Islet precursor cell (in vitro differentiated cells): Measurements from ENCODE around the gene CD93.

Experiments used
- DNase-seq: peaks from one replicate; pipeline ENCODE4 v3.0.0-alpha.2; 2018

Gene CD93

DNA sequence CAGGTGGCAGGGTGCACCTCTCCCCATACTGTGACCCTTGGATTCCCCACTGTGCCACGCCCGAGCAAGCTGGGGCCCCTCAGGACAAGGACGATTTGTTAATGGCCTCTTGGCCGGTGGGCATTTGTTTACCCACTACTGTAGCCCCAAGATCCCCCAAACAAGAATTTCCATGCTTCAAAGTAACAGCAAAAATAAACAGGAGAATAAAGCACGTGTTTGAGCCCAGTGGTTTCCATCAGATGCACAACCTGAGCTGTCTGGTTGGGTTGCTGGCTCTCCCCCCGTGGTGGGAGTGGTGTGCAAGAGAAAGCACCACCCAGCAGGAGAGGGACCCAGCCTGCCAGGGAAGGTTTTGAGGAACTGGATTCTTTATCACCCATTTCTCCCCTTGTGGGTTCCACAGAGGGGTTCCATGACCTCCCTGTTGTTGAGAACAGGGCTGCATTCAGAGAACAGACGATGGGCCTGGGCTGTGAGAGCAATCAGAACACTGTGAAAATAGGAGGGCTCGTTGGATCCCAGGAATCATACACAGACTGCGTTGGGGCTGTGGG is 4.8 kb downstream of the CD93 start:
- no peak for DNase-seq

DNA sequence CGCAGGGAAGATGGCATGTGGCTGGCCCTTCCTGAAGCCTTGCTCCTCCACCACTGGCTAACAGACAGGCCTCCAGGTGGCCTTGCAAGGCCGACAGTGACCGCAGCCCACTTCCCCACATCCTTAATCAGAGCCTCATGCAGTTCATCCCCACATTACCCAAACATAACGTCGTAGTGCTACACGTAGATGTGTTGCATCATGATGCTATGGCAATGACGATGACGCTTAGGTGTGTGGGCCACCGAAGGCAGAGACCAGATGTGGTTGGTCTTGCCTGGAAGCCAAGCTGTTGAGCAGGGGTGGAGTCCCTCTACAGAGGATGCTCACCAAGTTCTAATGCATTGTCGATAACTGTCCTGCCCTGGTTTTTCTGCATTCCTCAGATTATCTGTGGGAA is 5.6 kb downstream of the CD93 start:
- DNase-seq: no peak

DNA sequence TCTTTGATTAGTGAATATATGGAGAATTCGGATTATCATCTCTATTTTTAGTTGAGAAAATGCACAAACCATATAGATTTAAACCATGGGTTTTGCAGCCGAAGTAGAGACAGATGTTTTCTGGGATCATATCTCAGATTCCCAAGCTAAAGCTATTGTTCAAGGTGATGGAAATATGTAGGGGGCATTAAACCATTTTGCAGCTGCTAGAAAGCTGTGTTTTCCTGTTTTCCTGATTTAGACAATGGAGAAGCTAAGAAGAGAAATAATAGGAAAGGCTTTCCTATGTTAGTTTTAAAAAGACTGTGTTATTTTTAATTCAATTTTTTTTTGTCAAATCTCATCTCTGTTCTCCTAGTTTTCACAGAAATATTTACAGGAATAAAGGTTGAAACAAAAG is 6.2 kb downstream of the CD93 start:
- DNase-seq: no peak

DNA sequence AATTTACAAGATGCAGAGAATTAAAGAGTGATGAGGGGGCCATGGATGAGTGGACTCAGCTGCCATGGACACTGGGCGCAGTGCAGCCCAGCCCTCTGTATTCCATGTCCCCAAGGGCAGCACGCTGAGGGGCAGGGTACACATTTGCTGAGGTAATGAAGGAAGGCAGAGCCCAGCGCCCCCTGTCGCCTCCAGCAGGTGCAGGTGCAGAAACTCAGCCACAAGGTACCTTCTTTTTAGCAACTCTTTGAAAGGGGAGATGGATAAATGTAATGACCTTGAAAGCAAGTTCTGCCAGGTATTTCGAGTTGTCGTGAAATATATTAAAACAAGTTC is 7.1 kb downstream of the CD93 start:
- DNase-seq: no peak

DNA sequence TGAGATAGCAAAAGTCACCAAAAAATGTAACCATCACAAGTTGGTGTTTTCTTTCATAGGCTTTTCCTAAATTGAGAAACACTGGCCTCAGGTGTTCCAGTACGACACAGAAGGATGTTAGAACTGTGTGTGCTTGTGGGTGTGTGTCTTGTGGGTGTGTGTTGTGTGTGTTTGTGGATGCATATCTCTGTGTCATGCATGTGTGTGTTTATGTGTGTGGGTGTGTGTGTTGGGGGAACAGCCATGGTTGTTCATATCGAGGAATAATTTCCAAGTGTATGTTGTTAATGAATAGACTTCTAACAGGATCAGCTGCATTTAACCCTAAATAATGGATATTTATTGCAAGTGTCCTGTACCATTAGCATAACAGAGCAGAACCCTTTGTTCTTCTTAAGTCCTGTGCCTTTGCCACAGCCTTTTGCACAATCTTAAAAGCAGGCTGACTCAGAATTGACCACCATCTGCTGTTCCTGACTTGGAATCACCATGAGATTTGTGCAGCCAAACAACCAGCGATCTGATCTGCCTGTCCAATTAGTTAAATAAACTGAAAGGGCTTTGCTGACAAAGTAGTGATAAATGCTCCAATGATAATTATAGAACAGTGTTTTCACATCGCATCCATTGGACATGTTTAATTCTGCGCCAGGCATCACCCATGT is 7.6 kb downstream of the CD93 start:
- DNase-seq: no peak

DNA sequence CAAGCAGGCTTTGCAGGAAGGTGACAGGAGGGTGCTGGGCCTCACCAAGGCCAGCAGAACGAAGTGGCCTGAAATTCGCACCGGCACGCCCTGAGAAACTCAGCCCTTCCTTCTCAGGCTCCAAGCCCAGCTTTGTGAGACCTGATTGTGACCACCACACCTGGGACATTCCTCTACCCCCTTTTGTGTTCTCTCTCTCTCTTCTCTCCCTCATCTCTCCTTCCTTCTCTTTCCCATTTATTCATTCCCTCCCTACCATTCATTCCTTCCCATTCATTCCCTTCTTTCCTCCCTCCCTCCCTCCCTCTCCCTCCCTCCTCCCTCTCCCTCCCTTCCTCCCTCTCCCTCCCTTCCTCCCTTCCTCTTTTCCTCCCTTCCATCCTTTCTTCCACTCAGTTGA is 8.8 kb downstream of the CD93 start:
- DNase-seq: no peak

DNA sequence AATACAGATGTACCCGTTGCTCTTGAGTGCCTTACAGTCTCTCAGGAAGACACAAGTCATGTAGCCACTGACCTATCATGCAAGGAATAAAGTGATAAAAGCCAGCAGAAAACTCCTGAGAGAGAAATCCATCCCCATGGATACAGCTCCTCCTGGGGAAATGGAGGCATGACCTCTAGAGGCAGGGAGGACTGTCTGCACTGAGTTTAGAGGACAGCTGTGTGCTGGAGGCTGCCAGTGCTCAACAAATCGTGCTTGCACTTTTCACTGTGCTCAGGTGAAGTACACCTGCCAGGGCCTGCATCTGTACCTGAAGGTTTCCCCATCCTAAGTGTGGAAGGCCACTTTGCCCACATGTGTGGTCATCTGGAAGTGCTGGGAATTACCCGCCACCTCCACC is 12.1 kb downstream of the CD93 start:
- no peak for DNase-seq

DNA sequence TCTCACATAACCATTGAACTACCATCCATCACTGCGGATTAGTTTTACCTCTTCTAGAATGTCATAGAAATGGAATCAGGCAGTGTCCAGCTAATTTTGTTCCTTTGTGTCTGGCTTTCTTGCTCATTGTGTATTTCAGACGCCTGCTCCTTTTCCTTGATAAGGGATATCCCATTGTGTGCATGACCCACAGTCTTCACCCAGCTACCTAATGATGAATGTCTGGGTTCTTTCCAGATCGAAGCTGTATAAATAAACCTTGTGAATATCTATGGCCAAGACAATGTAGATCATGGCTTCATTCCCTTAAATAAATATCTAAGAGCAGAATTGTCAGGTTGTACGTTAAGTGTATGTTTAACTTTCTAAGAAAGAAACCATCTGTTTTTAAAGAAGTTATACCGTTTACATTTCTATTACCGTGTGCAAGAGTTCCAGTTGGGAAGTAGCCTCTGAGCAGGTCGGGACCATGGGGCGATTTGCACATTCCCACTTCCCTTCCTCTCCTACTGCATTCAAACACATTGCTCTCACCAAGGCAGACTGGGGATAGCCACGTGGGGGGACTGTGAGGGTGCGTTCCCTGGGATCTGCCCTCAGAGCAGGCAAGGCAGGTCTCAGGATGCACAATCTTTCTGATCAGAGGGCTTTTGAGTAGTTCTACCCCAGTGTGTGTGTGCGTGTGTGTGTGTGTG is 13.1 kb downstream of the CD93 start:
- no peak for DNase-seq

DNA sequence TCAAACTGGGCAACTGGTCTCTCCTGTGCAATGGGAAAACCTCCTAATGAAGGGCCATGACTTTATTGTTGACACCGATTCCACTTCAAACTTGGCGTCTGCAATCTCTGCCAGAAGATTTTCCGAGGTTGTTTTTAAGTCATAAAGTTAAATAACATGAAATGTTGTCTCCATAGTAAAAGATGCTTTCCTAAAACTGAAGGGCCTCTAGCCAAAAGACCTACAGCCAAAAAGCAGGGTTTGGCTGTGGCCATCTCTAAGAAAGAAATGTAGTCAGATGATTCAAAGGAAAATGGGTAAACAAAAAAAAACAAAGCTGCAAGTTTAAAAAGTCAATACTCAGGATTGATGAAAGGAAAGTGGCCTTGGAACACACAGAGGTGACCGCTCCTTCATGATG is 14.1 kb downstream of the CD93 start:
- DNase-seq: no peak

DNA sequence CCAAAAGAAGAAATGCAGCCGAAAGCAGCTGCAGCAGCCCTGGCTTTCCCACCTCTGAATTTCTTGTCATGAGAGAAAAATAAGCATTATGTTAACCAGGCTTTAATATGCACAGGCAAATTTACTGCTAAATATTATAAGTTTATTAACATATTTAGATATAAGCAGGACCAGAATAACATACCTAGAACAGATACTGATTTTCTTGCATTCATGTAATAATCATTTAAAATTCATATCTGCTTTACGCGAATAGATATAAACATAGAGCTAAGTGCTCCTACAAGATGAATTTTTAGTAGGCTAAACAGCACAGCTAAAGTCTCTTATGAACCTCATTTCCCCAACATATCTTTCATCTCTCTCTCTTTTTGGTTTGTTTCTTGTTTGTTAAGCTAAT is 14.7 kb downstream of the CD93 start:
- DNase-seq: no peak

DNA sequence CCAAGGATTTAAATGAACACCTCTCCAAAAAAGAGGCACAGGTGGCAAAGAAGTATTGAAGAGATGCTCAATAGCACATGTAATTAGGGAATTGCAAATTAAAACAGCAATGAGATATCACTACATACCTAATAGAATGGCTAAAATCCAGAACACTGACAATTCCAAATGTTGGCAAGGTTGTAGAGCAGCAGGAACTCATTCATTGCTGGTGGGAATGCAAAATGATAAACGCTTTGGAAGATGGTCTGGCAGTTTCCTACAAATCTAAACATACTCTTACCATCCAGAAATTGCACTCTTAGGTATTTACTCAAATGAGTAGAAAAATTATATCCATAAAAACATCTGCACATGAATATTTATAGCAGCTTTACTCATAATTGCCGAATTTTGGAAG is 17.0 kb downstream of the CD93 start:
- DNase-seq: no peak

DNA sequence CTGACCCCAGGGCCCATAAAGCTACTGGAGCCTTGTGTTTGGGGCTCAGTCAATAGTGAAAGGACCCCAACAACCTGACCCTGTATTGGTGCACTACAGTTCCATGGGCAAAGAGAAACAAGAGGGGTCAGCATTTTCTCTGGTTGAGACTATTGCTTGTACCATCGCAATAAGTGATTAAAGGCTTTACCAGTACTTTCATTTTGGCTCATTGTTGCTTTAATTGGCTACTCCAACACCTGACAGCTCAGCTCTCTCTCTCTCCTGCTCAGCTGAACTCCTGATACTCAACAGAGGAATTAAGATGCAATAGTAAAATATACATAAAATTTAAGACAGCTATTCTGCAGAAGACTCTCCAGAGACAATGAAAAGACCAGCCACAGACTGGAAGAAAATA is 17.8 kb downstream of the CD93 start:
- DNase-seq: no peak

DNA sequence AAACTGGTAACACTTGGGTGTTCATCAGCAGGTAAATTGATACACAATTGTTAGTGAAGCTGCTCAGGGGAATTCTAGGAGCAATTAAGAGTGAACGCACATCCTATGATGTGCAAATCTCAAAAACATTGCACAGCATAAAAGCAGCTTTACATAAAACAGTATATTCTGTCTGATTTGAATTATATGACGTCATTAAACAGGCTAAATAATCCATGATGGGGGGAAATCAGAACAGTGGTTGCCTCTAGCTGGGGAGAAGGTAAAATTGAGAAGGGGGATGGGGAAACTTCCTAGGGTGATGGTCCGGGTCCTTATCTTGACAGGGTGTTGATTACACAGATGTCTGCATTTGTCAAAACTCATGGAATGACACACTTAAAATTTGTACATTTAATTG is 19.4 kb downstream of the CD93 start:
- DNase-seq: no peak

DNA sequence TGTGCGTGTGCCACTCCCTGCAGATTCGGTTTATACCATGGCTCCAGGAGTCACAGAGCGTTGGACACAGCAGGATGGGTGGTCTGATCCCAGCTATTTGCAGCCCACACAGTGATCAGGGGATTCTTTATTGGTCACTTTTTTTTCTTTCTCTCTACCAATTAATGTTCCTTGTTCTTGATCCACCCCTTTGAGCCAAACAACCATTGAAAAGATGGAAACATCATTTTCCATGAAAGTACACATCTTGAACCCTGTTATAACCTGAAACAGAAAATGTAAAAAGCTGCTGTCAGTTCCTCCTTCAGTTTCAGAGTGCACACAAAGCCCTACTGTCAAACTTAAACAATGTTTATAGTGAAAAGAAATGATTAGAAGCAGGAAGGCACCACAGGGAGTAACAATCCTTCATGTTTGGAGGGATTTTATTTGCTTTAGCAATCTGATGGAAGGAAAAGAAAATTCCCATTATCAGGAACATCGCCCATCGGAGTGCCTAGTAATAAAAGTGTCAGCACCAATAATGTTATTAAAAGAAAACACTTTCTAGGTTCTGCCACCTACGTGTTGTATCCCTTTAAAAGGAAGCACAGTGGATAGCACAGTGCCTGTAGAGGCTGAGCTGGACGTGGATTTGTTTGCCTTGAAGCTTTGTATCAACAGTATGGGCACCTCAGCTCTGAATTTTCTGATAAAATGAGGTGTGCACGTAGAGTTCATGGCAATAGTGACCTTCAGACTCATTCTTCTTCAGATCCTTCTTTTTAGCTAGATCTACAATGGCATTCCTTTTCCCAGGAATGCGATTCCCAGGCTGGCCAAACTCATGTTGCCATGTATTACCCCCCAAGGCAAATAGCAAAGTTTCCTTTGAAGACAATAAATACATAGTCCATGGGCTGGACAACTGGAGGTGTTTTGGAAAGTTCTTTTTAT is 20.6 kb downstream of the CD93 start:
- DNase-seq: peak; percentile 51

DNA sequence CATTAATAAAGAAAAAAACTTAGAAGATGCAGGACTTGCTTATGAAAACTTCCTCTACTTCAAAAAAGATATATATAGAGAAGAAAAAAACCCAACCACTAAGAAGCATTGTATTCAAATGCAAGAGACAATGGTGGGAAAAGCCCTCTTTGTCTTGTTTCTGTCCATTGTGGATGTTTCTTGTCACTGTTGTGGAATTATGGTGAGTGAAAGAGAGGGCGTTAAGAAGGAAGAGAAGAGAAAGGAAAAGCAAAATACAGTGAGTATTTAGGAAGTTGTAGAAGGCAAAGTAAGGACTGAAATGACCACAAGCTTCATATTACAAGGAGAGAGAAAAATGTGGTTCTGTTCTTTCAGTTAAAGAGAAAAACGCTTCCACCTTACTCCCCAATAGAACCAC is 22.5 kb downstream of the CD93 start:
- no peak for DNase-seq

DNA sequence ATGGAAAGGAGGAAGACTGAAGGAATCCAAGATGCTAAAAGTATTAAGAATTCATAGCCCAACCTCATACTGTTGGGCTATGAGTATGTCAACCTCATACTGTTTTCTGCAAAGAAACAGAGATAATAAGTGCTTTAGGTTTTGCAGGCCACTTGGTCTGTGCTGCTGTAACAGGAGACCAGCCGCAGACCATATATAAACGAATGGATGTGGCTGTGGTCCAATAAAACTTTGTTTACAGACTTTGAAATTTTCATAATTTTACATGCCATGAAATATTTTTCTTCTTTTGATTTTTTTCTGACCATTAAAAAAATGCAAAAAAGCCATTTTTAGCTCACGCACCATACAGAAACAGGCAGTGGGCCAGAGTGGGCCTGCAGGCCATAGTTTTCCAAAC is 23.0 kb downstream of the CD93 start:
- DNase-seq: peak; percentile 2

DNA sequence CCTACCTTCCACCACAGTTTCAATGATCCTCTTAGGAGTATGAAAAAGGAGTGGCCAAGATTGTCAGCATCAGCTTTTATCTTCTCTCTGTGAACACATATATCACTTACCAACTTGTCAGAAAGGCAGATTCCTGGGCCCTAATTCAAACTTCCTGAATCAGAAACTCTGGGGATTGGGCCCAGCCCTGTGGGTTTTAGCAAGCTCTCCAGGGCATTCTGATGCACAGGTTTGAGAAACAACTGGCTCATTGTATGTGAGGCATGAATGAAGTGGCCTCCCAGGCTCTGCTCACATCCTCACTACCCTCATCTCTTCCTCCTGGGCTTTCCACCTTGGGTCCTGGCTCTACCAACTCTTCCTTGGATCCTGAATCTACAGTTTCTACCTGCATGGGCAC is 23.5 kb downstream of the CD93 start:
- peak; percentile 23 for DNase-seq

DNA sequence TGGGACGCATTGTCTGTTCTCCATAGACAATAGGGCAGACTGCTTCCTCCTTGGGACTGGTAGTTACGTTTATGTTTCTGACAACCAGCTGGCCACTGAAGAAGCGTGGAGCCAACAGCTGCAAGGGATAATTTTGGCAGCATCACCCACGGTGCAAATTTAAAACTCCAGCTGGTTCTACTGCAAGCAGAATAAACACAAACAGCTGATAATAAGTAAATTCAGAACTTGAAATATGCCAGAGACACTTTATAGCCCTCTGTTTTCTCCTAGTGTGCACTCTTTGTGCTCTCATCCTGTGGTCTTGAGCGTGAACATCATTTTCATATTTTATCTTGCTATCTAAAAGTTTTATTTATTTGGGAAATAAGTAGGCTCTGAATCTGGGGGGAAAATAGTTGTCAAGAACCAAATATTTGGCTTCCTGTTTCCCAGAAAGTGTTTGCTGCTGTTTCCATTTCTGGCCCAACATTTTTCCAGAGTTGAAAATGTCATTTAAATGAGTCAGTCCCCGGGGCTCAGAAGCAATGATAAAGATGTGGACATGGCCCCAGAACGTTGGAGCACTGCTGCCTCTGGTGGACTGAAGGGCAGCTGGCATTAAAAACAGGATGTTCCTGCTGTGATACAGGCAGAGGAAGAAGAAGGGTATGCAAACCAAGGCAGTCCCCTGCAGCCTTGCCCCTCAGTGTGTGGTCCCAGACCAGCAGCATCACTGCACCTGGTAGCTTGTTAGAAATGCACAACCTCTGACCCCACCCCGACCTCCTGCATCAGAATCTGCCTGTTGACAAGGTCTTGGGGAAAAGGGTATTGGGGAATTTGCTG is 24.2 kb downstream of the CD93 start:
- DNase-seq: peak; percentile 78

DNA sequence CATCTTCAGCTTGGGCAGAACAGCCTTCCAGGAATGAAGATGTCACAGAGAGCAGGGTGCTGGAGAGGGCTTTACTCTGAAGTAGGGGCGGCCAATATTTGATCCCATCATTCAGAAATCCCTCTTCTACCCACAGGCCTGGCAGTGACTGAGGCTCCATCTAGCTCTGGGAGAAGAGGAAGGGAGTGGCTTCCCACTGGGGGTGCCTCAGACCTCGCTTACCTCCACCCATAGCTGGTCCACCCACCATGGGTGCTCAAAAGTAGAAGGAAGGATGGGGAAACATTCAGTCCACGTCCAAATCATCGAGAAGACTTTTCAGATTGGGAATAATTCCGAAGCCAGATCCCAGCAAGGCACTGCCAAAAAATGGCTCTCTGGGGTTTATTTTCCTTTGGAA is 24.9 kb downstream of the CD93 start:
- DNase-seq: peak; percentile 42

DNA sequence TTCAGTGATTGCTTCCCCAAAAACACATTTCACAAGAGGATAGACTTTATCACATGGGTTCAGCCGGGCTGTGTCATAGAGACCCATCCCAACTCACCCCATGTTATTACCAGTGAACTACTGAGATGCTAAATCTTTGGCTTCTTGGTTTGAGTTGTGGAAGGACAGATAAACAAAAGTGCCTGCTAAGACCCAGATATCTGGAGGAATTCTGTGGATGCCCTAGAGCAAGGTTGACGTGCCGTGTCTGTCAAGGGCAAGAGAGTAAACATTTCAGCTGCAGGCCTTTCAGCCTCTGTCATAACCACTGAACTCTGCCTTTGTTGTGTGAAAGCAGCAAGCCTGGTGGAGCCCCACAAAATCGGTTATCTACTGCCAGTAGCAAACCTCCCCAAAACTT is 25.5 kb downstream of the CD93 start:
- peak; percentile 59 for DNase-seq

DNA sequence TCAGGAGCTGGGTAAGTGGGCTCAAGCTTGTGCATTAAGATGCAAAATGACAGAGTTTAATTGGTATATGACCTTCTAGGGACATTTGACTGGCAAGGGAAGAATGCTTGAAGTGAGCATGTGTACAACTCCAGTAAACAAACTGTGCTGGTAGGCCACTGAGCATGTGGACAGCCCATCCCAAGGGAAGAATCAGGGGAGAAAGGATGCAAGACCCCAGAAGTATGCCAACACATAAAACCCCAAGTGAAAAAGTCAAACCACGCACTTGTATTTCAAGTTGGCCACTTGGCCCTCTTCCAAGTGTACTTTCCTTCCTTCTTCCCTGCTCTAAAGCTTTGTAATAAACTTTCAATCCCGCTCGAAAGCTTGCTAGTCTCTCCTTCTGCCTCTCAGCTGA is 26.3 kb downstream of the CD93 start:
- peak; percentile 17 for DNase-seq

DNA sequence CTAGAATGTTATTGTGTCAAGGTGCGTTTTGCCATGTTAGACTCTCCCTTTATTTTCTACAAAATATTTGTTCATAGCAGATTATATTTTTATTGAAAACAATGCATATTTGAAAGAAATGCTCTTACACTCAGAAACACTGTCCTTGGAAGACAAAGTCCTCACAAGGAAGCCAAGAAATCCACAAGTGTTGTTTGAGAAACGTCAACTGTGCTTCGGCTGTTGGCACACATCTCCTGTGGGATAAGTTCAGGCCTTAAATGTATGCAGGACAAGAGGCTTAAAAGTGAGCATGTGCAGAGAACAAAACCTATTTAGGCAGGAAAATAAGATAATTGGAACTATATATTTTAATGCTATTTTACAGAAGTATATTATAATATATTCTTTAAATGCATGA is 27.1 kb downstream of the CD93 start:
- DNase-seq: no peak

DNA sequence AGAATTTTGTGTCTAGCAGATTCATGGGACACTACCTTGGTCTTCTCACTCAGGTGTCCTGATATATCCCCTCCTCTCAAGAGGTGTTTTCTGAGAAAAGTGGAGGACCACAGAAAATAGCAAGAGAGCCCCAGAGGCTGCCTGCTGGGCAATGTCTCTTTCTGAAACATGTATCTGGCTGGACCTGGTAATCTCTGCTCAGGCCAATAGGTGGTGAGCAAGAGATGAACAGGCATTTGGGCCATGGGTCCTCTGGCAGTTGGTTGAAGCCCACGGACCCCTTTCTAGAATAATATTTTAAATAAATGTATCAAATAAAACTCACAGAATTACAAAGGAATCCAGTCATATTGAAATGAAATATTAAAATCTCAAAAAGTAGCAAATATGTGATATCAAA is 27.9 kb downstream of the CD93 start:
- DNase-seq: peak; percentile 24
